SK-N-SH treated with all-trans-retinoic acid at 6 μM for 48 hours (cell line): ENCODE measurements around the gene TGFBR3.

ENCODE experiments used
- ATAC-seq: fragments of 200-7000 bp; cut with Tn5 transposase; 3 replicates; pipeline ENCODE4 v1.9.1; 2020; ENCODE audit warnings: mild to moderate bottlenecking, moderate library complexity
- ARNTL ChIP-seq: fragments of 450-650 bp; formaldehyde crosslinking; IDR thresholded peaks from 2 replicates; pipeline ENCODE4 v1.5.0; 2020; ENCODE audit warnings: low read depth, mild to moderate bottlenecking, moderate library complexity, borderline replicate concordance
- BACH2 ChIP-seq: fragments of 250-450 bp; sonication (Bioruptor Pico); IDR thresholded peaks from 2 replicates; pipeline ENCODE4 v1.9.0; 2021; ENCODE audit warnings: mild to moderate bottlenecking, borderline replicate concordance
- CREB5 ChIP-seq: fragments of 250-450 bp; sonication (Bioruptor Pico); IDR thresholded peaks from 2 replicates; pipeline ENCODE4 v1.5.1; 2020; ENCODE audit warnings: low read depth, mild to moderate bottlenecking, moderate library complexity
- CSDC2 ChIP-seq: fragments of 250-450 bp; sonication (Bioruptor Pico); IDR thresholded peaks from 2 replicates; pipeline ENCODE4 v1.5.0; 2020; ENCODE audit warnings: mild to moderate bottlenecking, moderate library complexity
- CSRNP3 ChIP-seq: fragments of 250-450 bp; sonication (Bioruptor Pico); IDR thresholded peaks from 2 replicates; pipeline ENCODE4 v1.5.1; 2021; ENCODE audit warnings: mild to moderate bottlenecking, moderate library complexity
- ESRRG ChIP-seq: fragments of 250-450 bp; sonication (Bioruptor Pico); IDR thresholded peaks from 2 replicates; pipeline ENCODE4 v1.6.1; 2021; ENCODE audit warnings: mild to moderate bottlenecking
- GLIS3 ChIP-seq: fragments of 250-450 bp; sonication (Bioruptor Pico); IDR thresholded peaks from 2 replicates; pipeline ENCODE4 v1.5.0; 2020; ENCODE audit warnings: mild to moderate bottlenecking, moderate library complexity
- ISL1 ChIP-seq: fragments of 250-450 bp; sonication (Bioruptor Pico); IDR thresholded peaks from 2 replicates; pipeline ENCODE4 v2.1.2; 2022; ENCODE audit warnings: mild to moderate bottlenecking, moderate library complexity
- OSR1 ChIP-seq: fragments of 250-450 bp; sonication (Bioruptor Pico); IDR thresholded peaks from 2 replicates; pipeline ENCODE4 v1.8.0; 2022; ENCODE audit warnings: moderate library complexity, mild to moderate bottlenecking, inconsistent platforms
- PATZ1 ChIP-seq: fragments of 250-450 bp; sonication (Bioruptor Pico); IDR thresholded peaks from 2 replicates; pipeline ENCODE4 v1.8.0; 2020; ENCODE audit warnings: mild to moderate bottlenecking, moderate library complexity, borderline replicate concordance
- PPARA ChIP-seq: fragments of 250-450 bp; sonication (Bioruptor Pico); IDR thresholded peaks from 2 replicates; pipeline ENCODE4 v1.5.0; 2020; ENCODE audit warnings: mild to moderate bottlenecking, borderline replicate concordance
- RARB ChIP-seq: fragments of 250-450 bp; sonication (Bioruptor Pico); IDR thresholded peaks from 2 replicates; pipeline ENCODE4 v1.8.0; 2021; ENCODE audit warnings: mild to moderate bottlenecking, moderate library complexity
- SNAI2 ChIP-seq: fragments of 250-450 bp; sonication (Bioruptor Pico); IDR thresholded peaks from 2 replicates; pipeline ENCODE4 v1.5.0; 2020; ENCODE audit warnings: mild to moderate bottlenecking, moderate library complexity
- TCF4 ChIP-seq: fragments of 250-450 bp; sonication (Bioruptor Pico); IDR thresholded peaks from 2 replicates; pipeline ENCODE4 v1.8.0; 2021; ENCODE audit warnings: mild to moderate bottlenecking, moderate library complexity, borderline replicate concordance
- TOX ChIP-seq: fragments of 250-450 bp; sonication (Bioruptor Pico); IDR thresholded peaks from 2 replicates; pipeline ENCODE4 v1.8.0; 2021; ENCODE audit warnings: mild to moderate bottlenecking, moderate library complexity, borderline replicate concordance
- TSHZ2 ChIP-seq: fragments of 250-450 bp; sonication (Bioruptor Pico); IDR thresholded peaks from 2 replicates; pipeline ENCODE4 v1.5.0; 2020; ENCODE audit warnings: mild to moderate bottlenecking, moderate library complexity
- ZC3H10 ChIP-seq: fragments of 250-450 bp; sonication (Bioruptor Pico); IDR thresholded peaks from 2 replicates; pipeline ENCODE4 v1.5.1; 2021; ENCODE audit warnings: mild to moderate bottlenecking, moderate library complexity
- ZFP3 ChIP-seq: fragments of 250-450 bp; sonication (Bioruptor Pico); IDR thresholded peaks from 2 replicates; pipeline ENCODE4 v1.5.0; 2020; ENCODE audit warnings: mild to moderate bottlenecking, moderate library complexity
- ZFP30 ChIP-seq: fragments of 450-650 bp; formaldehyde crosslinking; IDR thresholded peaks from 2 replicates; pipeline ENCODE4 v1.5.0; 2022; ENCODE audit warnings: mild to moderate bottlenecking, moderate library complexity
- ZNF565 ChIP-seq: fragments of 450-650 bp; formaldehyde crosslinking; conservative IDR thresholded peaks from 2 replicates; pipeline ENCODE4 v1.5.0; 2020; ENCODE audit warnings: low read depth, mild to moderate bottlenecking, moderate library complexity
- ZNF70 ChIP-seq: fragments of 450-650 bp; formaldehyde crosslinking; IDR thresholded peaks from 2 replicates; pipeline ENCODE4 v1.5.0; 2020; ENCODE audit warnings: mild to moderate bottlenecking, moderate library complexity
- ZNF8 ChIP-seq: fragments of 450-650 bp; formaldehyde crosslinking; IDR thresholded peaks from 2 replicates; pipeline ENCODE4 v1.5.0; 2020; ENCODE audit warnings: mild to moderate bottlenecking, moderate library complexity

The TGFBR3 gene

GRCh38 chr1:91750398-91750996, 135.5 kb downstream of the TGFBR3 start:
- no peak for TF ChIP-seq PPARA (CRISPR knock-in tag)
- TF ChIP-seq ARNTL (CRISPR knock-in tag) = no peak
- TF ChIP-seq ZFP30 (CRISPR knock-in tag) = no peak
- TF ChIP-seq GLIS3 = no peak
- no peak for TF ChIP-seq ZFP3 (CRISPR knock-in tag)
- TF ChIP-seq ZNF8 (CRISPR knock-in tag) = no peak
- TF ChIP-seq ESRRG (CRISPR knock-in tag) = no peak
- TF ChIP-seq BACH2 = no peak
- TF ChIP-seq OSR1 (CRISPR knock-in tag) = no peak
- no peak for TF ChIP-seq CREB5 (CRISPR knock-in tag)
- no peak for TF ChIP-seq ZNF70
- TF ChIP-seq SNAI2 (CRISPR knock-in tag) = no peak
- no peak for TF ChIP-seq CSRNP3 (CRISPR knock-in tag)
- TF ChIP-seq TSHZ2 (CRISPR knock-in tag) = no peak
- no peak for TF ChIP-seq TOX (CRISPR knock-in tag)
- ATAC-seq = no peak

GRCh38 chr1:91749788-91750231, 136.1 kb downstream of the TGFBR3 start:
- ATAC-seq = no peak
- TF ChIP-seq GLIS3 (no peak), ZFP30 (CRISPR knock-in tag) (no peak), SNAI2 (CRISPR knock-in tag) (no peak), TCF4 (CRISPR knock-in tag) (no peak), PATZ1 (CRISPR knock-in tag) (no peak), BACH2 (no peak), ZNF565 (no peak), PPARA (CRISPR knock-in tag) (no peak), ARNTL (CRISPR knock-in tag) (no peak), OSR1 (CRISPR knock-in tag) (no peak), RARB (CRISPR knock-in tag) (no peak)

GRCh38 chr1:91747666-91748065, 138.3 kb downstream of the TGFBR3 start:
- TF ChIP-seq RARB (CRISPR knock-in tag) (no peak), ZC3H10 (no peak), SNAI2 (CRISPR knock-in tag) (no peak), ZNF70 (no peak), ESRRG (CRISPR knock-in tag) (no peak), ISL1 (CRISPR knock-in tag) (no peak), ZFP3 (CRISPR knock-in tag) (no peak), PPARA (CRISPR knock-in tag) (no peak)
- no peak for ATAC-seq

GRCh38 chr1:91746728-91747338, 139.1 kb downstream of the TGFBR3 start:
- no peak for ATAC-seq
- TF ChIP-seq OSR1 (CRISPR knock-in tag) = no peak
- no peak for TF ChIP-seq TSHZ2 (CRISPR knock-in tag)
- no peak for TF ChIP-seq ZNF565
- TF ChIP-seq CSRNP3 (CRISPR knock-in tag) = no peak
- TF ChIP-seq PPARA (CRISPR knock-in tag) = no peak
- TF ChIP-seq ZFP3 (CRISPR knock-in tag) = no peak
- no peak for TF ChIP-seq SNAI2 (CRISPR knock-in tag)
- TF ChIP-seq TCF4 (CRISPR knock-in tag) = no peak
- no peak for TF ChIP-seq ZNF8 (CRISPR knock-in tag)
- TF ChIP-seq ESRRG (CRISPR knock-in tag) = no peak
- TF ChIP-seq CSDC2 (CRISPR knock-in tag) = no peak
- TF ChIP-seq RARB (CRISPR knock-in tag) = no peak
